ENCODE results near the gene ZNF683.
"Not testable (repeated sequence)": the region's sequence is repeated elsewhere in the genome, so short reads cannot be mapped to it uniquely, and the experiment has no call there.

Gene ZNF683

DNA sequence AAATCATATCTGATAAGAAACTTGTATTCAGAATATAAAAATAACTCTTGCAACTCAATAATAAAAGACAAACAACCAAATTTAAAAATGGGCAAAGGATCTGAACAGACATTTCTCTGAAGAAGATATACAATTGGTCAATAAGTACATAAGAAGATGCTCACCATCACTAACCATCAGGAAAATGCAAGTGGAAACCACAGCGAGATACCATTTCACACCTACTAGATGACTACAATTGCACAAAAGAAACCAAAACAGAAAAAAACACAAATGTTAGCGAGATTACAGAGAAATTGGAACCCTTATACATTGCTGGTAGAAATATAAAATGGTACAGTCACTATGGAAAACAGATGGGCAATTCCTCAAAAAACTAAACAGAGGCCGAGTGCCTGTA lies 11.5 kb upstream of the ZNF683 start:
- no peak for DNase-seq

DNA sequence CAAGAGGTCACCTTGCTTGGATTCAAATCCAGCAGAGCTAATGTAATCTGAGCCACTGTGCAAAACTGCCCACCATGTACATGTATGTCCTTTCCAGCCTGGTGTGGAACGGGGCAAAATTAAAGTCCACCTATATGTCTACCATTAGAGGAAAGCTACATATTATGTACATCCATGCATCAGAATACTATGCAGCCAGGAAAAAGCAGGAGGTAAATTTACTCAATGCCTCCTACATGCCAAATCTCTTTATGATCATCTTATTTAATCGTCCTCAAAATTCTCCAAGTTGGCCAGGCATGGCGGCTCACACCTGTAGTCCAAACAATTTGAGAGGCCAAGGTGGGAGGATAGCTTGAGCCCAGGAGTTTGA lies 6.3 kb upstream of the ZNF683 start:
- no peak for DNase-seq

DNA sequence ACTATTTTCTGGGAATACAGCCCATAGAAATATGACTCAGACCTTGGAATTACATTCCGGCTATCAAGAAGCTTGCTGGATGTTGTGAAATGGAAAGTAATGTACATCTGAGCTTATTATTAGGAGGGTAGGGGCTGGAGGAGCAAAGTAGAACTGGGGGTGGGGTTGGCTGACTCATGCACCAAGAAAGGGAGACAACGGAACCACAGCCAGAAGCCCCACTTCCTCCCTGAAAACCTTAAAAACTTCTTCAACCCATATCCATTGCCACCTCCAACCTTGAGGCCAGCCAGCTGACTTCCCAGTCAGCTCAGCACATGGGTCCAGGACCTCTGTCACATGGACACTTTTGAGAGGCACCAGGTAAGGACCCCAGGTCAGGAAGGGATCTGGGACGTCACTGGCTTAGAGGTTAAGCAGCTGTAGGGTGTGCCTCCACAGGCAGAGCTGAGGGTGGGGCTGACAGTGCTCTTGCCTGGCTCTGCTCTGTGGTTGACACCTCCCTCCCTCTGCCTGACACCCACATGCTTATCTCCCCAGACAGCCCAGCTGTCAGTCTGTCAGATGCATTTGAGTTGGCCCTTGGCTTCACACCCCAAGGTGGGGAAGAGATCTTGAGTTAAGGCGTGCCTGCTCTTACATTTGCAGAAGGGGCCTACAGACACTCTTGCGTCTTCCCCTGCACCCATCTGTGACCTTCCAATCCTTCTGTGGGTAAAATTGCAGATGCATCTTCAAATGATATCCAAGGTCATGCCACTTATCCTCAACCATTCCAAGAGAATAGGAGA lies 5.7 kb upstream of the ZNF683 start:
- no peak for DNase-seq

DNA sequence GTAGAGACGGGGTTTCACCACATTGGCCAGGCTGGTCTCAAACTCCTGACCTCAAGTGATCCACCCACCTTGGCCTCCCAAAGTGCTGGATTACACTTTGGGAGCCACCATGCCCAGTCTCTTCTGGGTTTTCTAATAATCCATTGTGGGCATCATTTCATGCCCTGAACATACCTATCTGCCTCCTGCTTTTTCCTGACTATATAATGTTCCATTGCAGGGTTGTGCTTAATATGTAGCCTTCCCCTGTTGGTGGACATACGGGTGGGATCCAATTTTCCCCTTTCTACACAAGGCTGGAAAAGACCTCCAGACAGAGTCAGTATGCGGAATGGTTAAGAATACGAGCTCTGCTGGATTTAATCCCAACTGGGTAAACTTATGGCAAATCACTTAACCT lies 3.5 kb upstream of the ZNF683 start:
- DNase-seq: no peak

DNA sequence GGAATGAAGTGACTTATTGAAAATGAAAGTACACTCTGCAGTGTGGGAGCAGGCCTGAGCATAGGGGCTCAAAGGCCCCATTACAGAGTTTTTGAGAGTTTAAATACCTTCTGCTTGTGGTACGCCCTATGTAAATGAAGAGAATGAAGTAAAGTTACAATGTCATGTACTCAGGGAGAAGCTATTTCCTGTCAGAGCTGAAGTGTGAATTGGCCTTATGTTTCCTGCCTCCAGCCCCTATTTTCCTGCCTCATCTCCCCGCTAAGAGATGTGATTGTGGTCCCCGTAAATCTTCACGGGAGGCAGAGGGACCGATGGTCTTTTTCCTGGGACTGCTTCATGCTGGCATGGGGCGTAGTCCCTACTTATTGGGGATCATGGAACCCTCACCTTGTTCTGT lies 2.5 kb upstream of the ZNF683 start:
- no peak for DNase-seq

- not testable (repeated sequence) for DNase-seq
Observed at GRCh38 chr1:26374361-26374760, 1.8 kb upstream of the ZNF683 start.

GRCh38 chr1:26373789-26374188 lies 1.2 kb upstream of the ZNF683 start:
- no peak for DNase-seq

- DNase-seq: no peak
Observed at GRCh38 chr1:26373281-26373680, 731 bp upstream of the ZNF683 start.

- no peak for DNase-seq
Observed at GRCh38 chr1:26372039-26372438, 511 bp downstream of the ZNF683 start.

DNA sequence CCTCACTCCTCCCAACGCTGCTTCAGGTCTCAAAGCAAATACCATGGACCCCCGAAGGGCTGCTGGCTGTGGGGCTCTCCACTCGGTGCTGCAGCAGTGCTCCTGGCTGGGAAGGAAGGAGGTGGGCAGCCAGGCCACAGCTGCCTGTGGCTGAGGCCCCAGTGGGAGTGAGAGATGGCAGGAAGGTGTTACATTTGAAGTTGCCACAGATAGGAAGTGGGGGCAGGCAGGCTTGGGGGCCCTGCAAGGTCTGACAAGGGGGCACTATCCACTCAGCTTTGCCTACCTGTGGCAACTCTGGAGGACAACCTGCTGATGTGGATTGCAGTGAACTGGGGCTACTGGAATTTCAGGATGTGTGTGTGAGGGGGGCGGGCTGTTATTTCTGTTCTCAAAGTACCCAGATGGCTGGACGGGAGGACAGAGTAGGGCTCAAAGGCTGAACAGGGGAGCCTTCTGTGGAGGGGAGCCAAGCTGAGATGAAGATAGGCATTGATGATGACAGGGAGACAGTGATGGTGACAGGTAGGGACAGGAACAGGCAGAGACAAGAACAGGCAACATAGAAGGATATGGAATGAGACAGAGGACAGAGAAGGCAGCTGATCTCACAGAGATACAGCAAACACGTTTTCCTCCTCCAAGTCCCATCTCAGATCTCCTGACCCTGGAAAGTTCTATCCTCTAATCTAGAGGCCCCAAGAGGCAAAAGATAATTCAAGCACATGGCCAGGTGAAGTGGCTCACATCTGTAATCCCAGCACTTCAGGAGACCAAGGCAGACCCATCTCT lies 1.8 kb downstream of the ZNF683 start:
- DNase-seq: no peak

DNA sequence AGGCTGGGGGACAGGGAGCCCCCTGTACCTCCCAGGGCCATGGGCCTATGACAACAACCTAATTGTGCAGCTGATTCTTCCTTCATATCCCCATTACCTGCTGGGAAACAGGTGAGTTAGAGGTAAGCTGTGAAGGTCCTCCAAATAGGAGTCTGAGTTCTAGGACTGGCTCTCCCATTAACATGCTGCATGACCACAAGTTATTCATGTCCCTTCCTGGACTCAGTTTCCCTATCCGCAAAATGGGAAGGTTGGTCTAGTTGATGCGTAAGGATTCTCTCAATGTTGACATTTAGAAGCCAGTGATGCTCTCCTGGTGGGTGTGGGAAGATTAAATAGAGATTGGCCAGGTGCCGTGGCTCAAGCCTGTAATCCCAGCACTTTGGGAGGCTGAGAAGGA lies 4.1 kb downstream of the ZNF683 start:
- no peak for DNase-seq

DNA sequence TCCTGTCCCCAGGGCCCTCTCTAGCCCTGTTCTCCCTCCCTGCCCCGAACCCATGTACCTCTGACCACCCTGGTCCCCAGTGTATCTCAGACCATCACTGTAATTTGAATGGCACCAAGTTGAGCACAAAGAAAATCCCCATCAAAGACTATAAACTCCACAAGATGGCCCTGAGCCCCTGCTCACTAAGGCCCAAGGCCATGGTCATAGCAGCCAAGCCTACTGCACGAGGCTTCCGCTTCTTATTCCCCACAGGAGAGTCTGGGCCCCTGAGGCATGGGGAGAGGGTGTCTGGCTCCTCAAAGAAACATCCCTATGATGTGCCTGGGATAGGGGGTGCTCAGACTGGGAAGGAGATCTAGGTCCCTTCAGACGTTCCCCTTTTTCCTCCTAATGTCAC lies 4.5 kb downstream of the ZNF683 start:
- no peak for DNase-seq

DNA sequence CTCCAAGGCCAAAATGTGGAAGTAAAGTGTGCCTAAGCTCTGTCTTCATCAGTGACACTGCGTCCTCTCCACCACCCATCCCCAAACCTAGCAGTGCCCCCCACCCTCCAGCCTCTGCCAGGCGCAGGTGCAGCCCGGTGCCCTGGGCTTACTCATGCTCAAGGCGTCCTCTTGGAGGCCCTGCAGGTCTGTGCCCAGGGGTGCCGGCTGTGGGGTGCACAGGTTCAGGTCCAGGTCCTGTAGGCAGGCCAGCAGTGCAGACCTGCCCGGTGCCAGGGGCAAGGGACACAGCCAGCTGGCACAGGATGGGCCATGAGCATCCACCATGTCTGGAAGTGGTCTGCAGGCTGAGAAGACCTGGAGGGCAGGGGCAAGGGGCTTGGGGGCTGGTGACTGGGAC lies 5.1 kb downstream of the ZNF683 start:
- no peak for DNase-seq

DNA sequence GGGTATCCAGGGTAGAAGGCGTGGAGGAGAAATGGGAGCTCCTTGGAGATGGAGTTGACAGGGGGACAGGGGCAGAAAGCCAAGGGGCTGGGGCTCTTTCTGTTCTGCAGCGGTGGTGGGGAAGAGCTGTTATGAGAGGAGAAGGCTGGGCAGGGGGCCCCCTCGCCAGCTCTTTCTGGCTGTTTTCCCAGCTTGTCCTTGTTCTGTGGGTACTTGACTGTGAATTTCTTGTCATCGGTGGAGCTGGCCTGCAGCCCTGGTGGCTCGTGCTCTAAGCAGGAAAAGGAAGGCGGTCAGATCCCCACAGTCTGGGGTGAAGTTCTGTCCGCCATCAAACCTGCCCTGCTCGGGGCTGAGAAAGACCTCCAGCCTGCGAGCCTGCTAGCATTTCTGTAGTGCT lies 7.6 kb downstream of the ZNF683 start:
- DNase-seq: no peak

- DNase-seq: no peak
Observed at GRCh38 chr1:26363549-26364448, 8.8 kb downstream of the ZNF683 start.

DNA sequence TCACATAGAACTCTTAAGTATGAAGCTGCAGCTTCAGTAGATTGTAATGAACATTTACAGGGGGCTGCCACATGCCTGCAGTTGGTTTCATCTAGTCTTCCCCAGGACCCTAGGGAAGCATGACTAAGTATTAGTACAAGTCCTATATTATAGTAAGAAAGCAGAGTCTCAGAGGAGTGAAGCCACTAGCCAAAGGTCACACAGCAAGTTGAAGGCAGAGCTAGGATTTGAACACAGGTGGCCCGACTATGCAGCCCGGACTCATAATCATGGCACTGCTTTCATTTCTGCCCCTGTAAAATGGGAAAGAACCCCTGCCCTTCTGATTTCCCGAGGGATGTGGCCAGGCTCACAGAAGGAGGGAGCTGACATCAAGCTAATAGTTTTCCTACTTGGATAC lies 10.2 kb downstream of the ZNF683 start:
- no peak for DNase-seq

GRCh38 chr1:26361605-26362122 lies 10.9 kb downstream of the ZNF683 start:
- no peak for DNase-seq

DNA sequence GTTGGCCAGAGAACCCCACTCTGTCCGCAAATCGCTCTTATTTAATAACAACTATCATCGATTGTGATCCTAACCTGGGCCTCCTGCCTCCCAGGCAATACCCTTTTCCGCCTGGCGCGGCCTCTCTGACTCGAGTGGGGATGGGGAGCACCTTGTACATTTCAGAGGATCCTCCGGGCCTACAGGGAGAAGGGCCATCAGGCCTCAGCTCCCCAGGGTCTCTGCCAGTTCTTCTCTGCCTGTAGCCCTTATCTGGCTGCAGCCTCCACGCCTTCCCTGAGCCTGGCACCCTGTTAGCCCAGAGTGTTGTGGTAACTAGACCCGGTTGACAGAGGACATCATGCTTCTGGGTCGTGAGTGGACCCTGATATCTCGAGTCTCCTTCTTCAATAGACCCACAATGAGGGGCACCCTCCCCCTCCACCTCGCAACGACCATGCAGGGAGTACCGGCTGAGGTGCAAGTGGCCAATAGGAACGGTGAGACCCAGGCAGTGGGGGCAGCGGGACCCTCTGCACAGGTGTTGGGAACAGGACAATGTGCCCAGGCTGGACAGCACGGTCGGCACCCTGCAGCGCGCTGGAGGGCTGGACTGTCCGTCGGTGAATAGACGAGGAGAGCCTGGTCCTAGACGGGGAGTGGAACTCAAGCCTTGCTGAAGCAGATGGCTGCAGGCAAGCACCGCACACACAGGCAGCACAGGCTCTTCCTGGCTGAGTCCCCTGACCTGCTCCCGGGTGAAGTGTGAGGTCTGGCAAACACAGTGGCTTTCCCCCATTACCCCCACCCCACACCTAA lies 11.5 kb downstream of the ZNF683 start:
- DNase-seq: no peak

- DNase-seq: no peak
Observed at GRCh38 chr1:26359981-26360806, 12.4 kb downstream of the ZNF683 start.

GRCh38 chr1:26358411-26359384 lies 13.9 kb downstream of the ZNF683 start:
- no peak for DNase-seq

Measured in NCI-H2227 treated with DMSO at 0.1 percent for 48 hours (cell line).